Measurements from ENCODE around the gene MTERF4. TPM values are rescaled to one million over a fixed set of nuclear protein-coding genes. Genes with fewer than 3 reads are reported as not detected.

The MTERF4 gene
- total RNA-seq, 1 donor from 2014 or later, result 9.7 TPM

GRCh38 chr2:241147336-241147735 is 45.2 kb upstream of the MTERF4 start:
- H3K4me3 ChIP-seq (ENCODE audit: low read depth, low read length), result no peak overlapping the region
- no peak for DNase-seq (ENCODE audit: low read depth)
- no peak for TF ChIP-seq CTCF (conservative IDR thresholded peaks at IDR 0.05; ENCODE audit: low read depth, low read length)

GRCh38 chr2:241146286-241146685 is 44.2 kb upstream of the MTERF4 start:
- no peak overlapping the region for H3K4me3 ChIP-seq (ENCODE audit: low read depth, low read length)
- DNase-seq (ENCODE audit: low read depth), result no peak
- TF ChIP-seq CTCF (conservative IDR thresholded peaks at IDR 0.05; ENCODE audit: low read depth, low read length), result no peak

GRCh38 chr2:241142593-241142992 is 40.5 kb upstream of the MTERF4 start:
- no peak overlapping the region for H3K4me3 ChIP-seq (ENCODE audit: low read depth, low read length)
- DNase-seq (ENCODE audit: low read depth), result no peak
- TF ChIP-seq CTCF (conservative IDR thresholded peaks at IDR 0.05; ENCODE audit: low read depth, low read length), result no peak

GRCh38 chr2:241142063-241142462 is 40.0 kb upstream of the MTERF4 start:
- no peak for TF ChIP-seq CTCF (conservative IDR thresholded peaks at IDR 0.05; ENCODE audit: low read depth, low read length)
- no peak overlapping the region for H3K4me3 ChIP-seq (ENCODE audit: low read depth, low read length)
- DNase-seq (ENCODE audit: low read depth), result no peak

- TF ChIP-seq CTCF (conservative IDR thresholded peaks at IDR 0.05; ENCODE audit: low read depth, low read length), result no peak
- no peak overlapping the region for H3K4me3 ChIP-seq (ENCODE audit: low read depth, low read length)
- DNase-seq (ENCODE audit: low read depth), result no peak
These were observed 39.2 kb upstream of the MTERF4 start for GRCh38 chr2:241141214-241141770.

- DNase-seq (ENCODE audit: low read depth), result no peak
- no peak overlapping the region for H3K4me3 ChIP-seq (ENCODE audit: low read depth, low read length)
- TF ChIP-seq CTCF (conservative IDR thresholded peaks at IDR 0.05; ENCODE audit: low read depth, low read length), result no peak
These were observed 38.4 kb upstream of the MTERF4 start for GRCh38 chr2:241140445-241140840.

All from epithelial cell of proximal tubule (primary cell).